ENCODE measurements around the gene MORC4. TPM values are rescaled to one million over a fixed set of nuclear protein-coding genes. Genes with fewer than 3 reads are reported as not detected.

MORC4 gene
- total and polyA plus RNA-seq, 2 donors = 5.8 to 6.5 TPM

GRCh38 chrX:106949366-106949765 lies 50.6 kb downstream of the MORC4 start:
- DNase-seq (ENCODE audit: low read depth in 6 of 9, low spot score in 9 of 9) = no peak
- Histone ChIP-seq H3K9me3 (ENCODE audit: control insufficient read depth in 2 of 2, insufficient read depth in 1 of 2, low read length in 1 of 2) (no peaks in the 10 kb centered on the region), H3K36me3 (ENCODE audit: control insufficient read depth in 2 of 2, insufficient read depth in 2 of 2, low read length in 1 of 2) (no peaks in the 10 kb centered on the region), H3K27me3 (ENCODE audit: control insufficient read depth in 2 of 2, insufficient read depth in 1 of 2, low read length in 1 of 2) (no peaks in the 10 kb centered on the region), H3K4me3 (ENCODE audit: low read length in 2 of 2) (no peak overlapping the region), H3K4me1 (ENCODE audit: control insufficient read depth in 2 of 2, insufficient read depth in 2 of 2, low read length in 2 of 2) (no peaks in the 10 kb centered on the region), H3K27ac (ENCODE audit: low read depth in 1 of 2, low read length in 1 of 2) (no peak overlapping the region)
- 100% methylated on average over 1 of the region's 1 CpG for WGBS

- WGBS = 97% methylated on average over 3 of the region's 3 CpGs
- Histone ChIP-seq H3K27ac (ENCODE audit: low read depth in 1 of 2, low read length in 1 of 2) (no peak overlapping the region), H3K4me3 (ENCODE audit: low read length in 2 of 2) (no peak overlapping the region), H3K36me3 (ENCODE audit: control insufficient read depth in 2 of 2, insufficient read depth in 2 of 2, low read length in 1 of 2) (no peaks in the 10 kb centered on the region), H3K27me3 (ENCODE audit: control insufficient read depth in 2 of 2, insufficient read depth in 1 of 2, low read length in 1 of 2) (no peaks in the 10 kb centered on the region), H3K9me3 (ENCODE audit: control insufficient read depth in 2 of 2, insufficient read depth in 1 of 2, low read length in 1 of 2) (no peaks in the 10 kb centered on the region), H3K4me1 (ENCODE audit: control insufficient read depth in 2 of 2, insufficient read depth in 2 of 2, low read length in 2 of 2) (no peaks in the 10 kb centered on the region)
- DNase-seq (ENCODE audit: low read depth in 6 of 9, low spot score in 9 of 9) = no peak
Observed at GRCh38 chrX:106948641-106949040, 51.4 kb downstream of the MORC4 start.

- Histone ChIP-seq H3K36me3 (ENCODE audit: control insufficient read depth in 2 of 2, insufficient read depth in 2 of 2, low read length in 1 of 2) (no peaks in the 10 kb centered on the region), H3K27me3 (ENCODE audit: control insufficient read depth in 2 of 2, insufficient read depth in 1 of 2, low read length in 1 of 2) (no peaks in the 10 kb centered on the region), H3K4me3 (ENCODE audit: low read length in 2 of 2) (no peak overlapping the region), H3K4me1 (ENCODE audit: control insufficient read depth in 2 of 2, insufficient read depth in 2 of 2, low read length in 2 of 2) (no peaks in the 10 kb centered on the region), H3K27ac (ENCODE audit: low read depth in 1 of 2, low read length in 1 of 2) (no peak overlapping the region), H3K9me3 (ENCODE audit: control insufficient read depth in 2 of 2, insufficient read depth in 1 of 2, low read length in 1 of 2) (no peaks in the 10 kb centered on the region)
- DNase-seq (ENCODE audit: low read depth in 6 of 9, low spot score in 9 of 9) = no peak
- 99% methylated on average over 3 of the region's 3 CpGs for WGBS
Observed at GRCh38 chrX:106946464-106946863, 53.5 kb downstream of the MORC4 start.

GRCh38 chrX:106940068-106940467 lies 59.9 kb downstream of the MORC4 start:
- Histone ChIP-seq H3K36me3 (ENCODE audit: control insufficient read depth in 2 of 2, insufficient read depth in 2 of 2, low read length in 1 of 2) (no peaks in the 10 kb centered on the region), H3K27ac (ENCODE audit: low read depth in 1 of 2, low read length in 1 of 2) (no peak overlapping the region), H3K9me3 (ENCODE audit: control insufficient read depth in 2 of 2, insufficient read depth in 1 of 2, low read length in 1 of 2) (no peaks in the 10 kb centered on the region), H3K27me3 (ENCODE audit: control insufficient read depth in 2 of 2, insufficient read depth in 1 of 2, low read length in 1 of 2) (no peaks in the 10 kb centered on the region), H3K4me3 (ENCODE audit: low read length in 2 of 2) (no peak overlapping the region), H3K4me1 (ENCODE audit: control insufficient read depth in 2 of 2, insufficient read depth in 2 of 2, low read length in 2 of 2) (no peaks in the 10 kb centered on the region)
- no peak for DNase-seq (ENCODE audit: low read depth in 6 of 9, low spot score in 9 of 9)
- 98% methylated on average over 1 of the region's 1 CpG for WGBS

GRCh38 chrX:106939566-106939965 lies 60.4 kb downstream of the MORC4 start:
- no peaks in the 10 kb centered on the region for H3K4me1 ChIP-seq (ENCODE audit: control insufficient read depth in 2 of 2, insufficient read depth in 2 of 2, low read length in 2 of 2)
- 98% methylated on average over 3 of the region's 3 CpGs for WGBS
- H3K4me3 ChIP-seq (ENCODE audit: low read length in 2 of 2) = no peak overlapping the region
- no peaks in the 10 kb centered on the region for H3K36me3 ChIP-seq (ENCODE audit: control insufficient read depth in 2 of 2, insufficient read depth in 2 of 2, low read length in 1 of 2)
- no peak for DNase-seq (ENCODE audit: low read depth in 6 of 9, low spot score in 9 of 9)
- H3K27me3 ChIP-seq (ENCODE audit: control insufficient read depth in 2 of 2, insufficient read depth in 1 of 2, low read length in 1 of 2) = no peaks in the 10 kb centered on the region
- H3K9me3 ChIP-seq (ENCODE audit: control insufficient read depth in 2 of 2, insufficient read depth in 1 of 2, low read length in 1 of 2) = no peaks in the 10 kb centered on the region
- H3K27ac ChIP-seq (ENCODE audit: low read depth in 1 of 2, low read length in 1 of 2) = no peak overlapping the region

- Histone ChIP-seq H3K36me3 (ENCODE audit: control insufficient read depth in 2 of 2, insufficient read depth in 2 of 2, low read length in 1 of 2) (no peaks in the 10 kb centered on the region), H3K27me3 (ENCODE audit: control insufficient read depth in 2 of 2, insufficient read depth in 1 of 2, low read length in 1 of 2) (no peaks in the 10 kb centered on the region), H3K9me3 (ENCODE audit: control insufficient read depth in 2 of 2, insufficient read depth in 1 of 2, low read length in 1 of 2) (no peaks in the 10 kb centered on the region), H3K27ac (ENCODE audit: low read depth in 1 of 2, low read length in 1 of 2) (no peak overlapping the region), H3K4me1 (ENCODE audit: control insufficient read depth in 2 of 2, insufficient read depth in 2 of 2, low read length in 2 of 2) (no peaks in the 10 kb centered on the region), H3K4me3 (ENCODE audit: low read length in 2 of 2) (no peak overlapping the region)
- WGBS = 91% methylated on average over 1 of the region's 1 CpG
- DNase-seq (ENCODE audit: low read depth in 6 of 9, low spot score in 9 of 9) = no peak
Observed at GRCh38 chrX:106936246-106936645, 63.8 kb downstream of the MORC4 start.

GRCh38 chrX:106935175-106935574 lies 64.8 kb downstream of the MORC4 start:
- Histone ChIP-seq H3K27me3 (ENCODE audit: control insufficient read depth in 2 of 2, insufficient read depth in 1 of 2, low read length in 1 of 2) (no peaks in the 10 kb centered on the region), H3K27ac (ENCODE audit: low read depth in 1 of 2, low read length in 1 of 2) (no peak overlapping the region), H3K4me1 (ENCODE audit: control insufficient read depth in 2 of 2, insufficient read depth in 2 of 2, low read length in 2 of 2) (no peaks in the 10 kb centered on the region), H3K4me3 (ENCODE audit: low read length in 2 of 2) (no peak overlapping the region), H3K36me3 (ENCODE audit: control insufficient read depth in 2 of 2, insufficient read depth in 2 of 2, low read length in 1 of 2) (no peaks in the 10 kb centered on the region), H3K9me3 (ENCODE audit: control insufficient read depth in 2 of 2, insufficient read depth in 1 of 2, low read length in 1 of 2) (no peaks in the 10 kb centered on the region)
- 93% methylated on average over 4 of the region's 4 CpGs for WGBS
- DNase-seq (ENCODE audit: low read depth in 6 of 9, low spot score in 9 of 9) = no peak

GRCh38 chrX:106933538-106933961 lies 66.5 kb downstream of the MORC4 start:
- H3K4me1 ChIP-seq (ENCODE audit: control insufficient read depth in 2 of 2, insufficient read depth in 2 of 2, low read length in 2 of 2) = no peaks in the 10 kb centered on the region
- no peaks in the 10 kb centered on the region for H3K9me3 ChIP-seq (ENCODE audit: control insufficient read depth in 2 of 2, insufficient read depth in 1 of 2, low read length in 1 of 2)
- H3K27me3 ChIP-seq (ENCODE audit: control insufficient read depth in 2 of 2, insufficient read depth in 1 of 2, low read length in 1 of 2) = no peaks in the 10 kb centered on the region
- 0% methylated on average over 3 of the region's 3 CpGs for WGBS
- no peak overlapping the region for H3K4me3 ChIP-seq (ENCODE audit: low read length in 2 of 2)
- H3K36me3 ChIP-seq (ENCODE audit: control insufficient read depth in 2 of 2, insufficient read depth in 2 of 2, low read length in 1 of 2) = no peaks in the 10 kb centered on the region
- no peak overlapping the region for H3K27ac ChIP-seq (ENCODE audit: low read depth in 1 of 2, low read length in 1 of 2)
- no peak for DNase-seq (ENCODE audit: low read depth in 6 of 9, low spot score in 9 of 9)

GRCh38 chrX:106932960-106933537 lies 67.0 kb downstream of the MORC4 start:
- no peaks in the 10 kb centered on the region for H3K9me3 ChIP-seq (ENCODE audit: control insufficient read depth in 2 of 2, insufficient read depth in 1 of 2, low read length in 1 of 2)
- WGBS = 79% methylated on average over 6 of the region's 6 CpGs
- no peaks in the 10 kb centered on the region for H3K36me3 ChIP-seq (ENCODE audit: control insufficient read depth in 2 of 2, insufficient read depth in 2 of 2, low read length in 1 of 2)
- H3K4me3 ChIP-seq (ENCODE audit: low read length in 2 of 2) = no peak overlapping the region
- no peaks in the 10 kb centered on the region for H3K4me1 ChIP-seq (ENCODE audit: control insufficient read depth in 2 of 2, insufficient read depth in 2 of 2, low read length in 2 of 2)
- no peak for DNase-seq (ENCODE audit: low read depth in 6 of 9, low spot score in 9 of 9)
- H3K27me3 ChIP-seq (ENCODE audit: control insufficient read depth in 2 of 2, insufficient read depth in 1 of 2, low read length in 1 of 2) = no peaks in the 10 kb centered on the region
- H3K27ac ChIP-seq (ENCODE audit: low read depth in 1 of 2, low read length in 1 of 2) = no peak overlapping the region

- Histone ChIP-seq H3K4me1 (ENCODE audit: control insufficient read depth in 2 of 2, insufficient read depth in 2 of 2, low read length in 2 of 2) (no peaks in the 10 kb centered on the region), H3K4me3 (ENCODE audit: low read length in 2 of 2) (no peak overlapping the region), H3K27ac (ENCODE audit: low read depth in 1 of 2, low read length in 1 of 2) (no peak overlapping the region), H3K9me3 (ENCODE audit: control insufficient read depth in 2 of 2, insufficient read depth in 1 of 2, low read length in 1 of 2) (no peaks in the 10 kb centered on the region), H3K36me3 (ENCODE audit: control insufficient read depth in 2 of 2, insufficient read depth in 2 of 2, low read length in 1 of 2) (no peaks in the 10 kb centered on the region), H3K27me3 (ENCODE audit: control insufficient read depth in 2 of 2, insufficient read depth in 1 of 2, low read length in 1 of 2) (no peaks in the 10 kb centered on the region)
- 93% methylated on average over 4 of the region's 4 CpGs for WGBS
- no peak for DNase-seq (ENCODE audit: low read depth in 6 of 9, low spot score in 9 of 9)
Observed at GRCh38 chrX:106932492-106932923, 67.5 kb downstream of the MORC4 start.

Data from thymus (tissue), 11 donors.